GM19452 (cell line): ENCODE measurements around the gene CELF2.

Experiments used
- ATAC-seq: cut with Tn5 transposase; IDR thresholded peaks from one replicate; pipeline ENCODE4 v1.9.1; 2021; ENCODE audit not compliant: unreplicated experiment

The CELF2 gene

DNA sequence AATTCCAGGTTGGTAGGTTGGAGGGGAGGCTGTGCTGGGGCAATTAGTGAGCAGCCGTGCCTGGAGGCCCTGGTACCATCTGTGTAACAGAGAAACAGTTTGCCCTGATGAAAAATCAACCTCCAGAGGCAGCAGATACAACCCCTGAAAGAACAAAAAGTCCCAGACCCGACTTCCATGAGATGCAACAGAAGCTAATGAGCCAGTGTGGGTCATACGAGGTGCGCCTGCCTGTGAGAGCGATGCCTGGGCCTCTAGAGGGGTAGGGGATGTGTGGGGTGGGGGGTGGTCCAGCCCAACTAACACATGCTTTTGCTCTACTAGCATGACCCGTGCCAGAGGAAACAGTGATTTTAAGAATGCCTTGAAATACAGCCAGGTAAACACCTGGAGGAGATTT lies 39.3 kb downstream of the CELF2 start:
- ATAC-seq, result no peak

DNA sequence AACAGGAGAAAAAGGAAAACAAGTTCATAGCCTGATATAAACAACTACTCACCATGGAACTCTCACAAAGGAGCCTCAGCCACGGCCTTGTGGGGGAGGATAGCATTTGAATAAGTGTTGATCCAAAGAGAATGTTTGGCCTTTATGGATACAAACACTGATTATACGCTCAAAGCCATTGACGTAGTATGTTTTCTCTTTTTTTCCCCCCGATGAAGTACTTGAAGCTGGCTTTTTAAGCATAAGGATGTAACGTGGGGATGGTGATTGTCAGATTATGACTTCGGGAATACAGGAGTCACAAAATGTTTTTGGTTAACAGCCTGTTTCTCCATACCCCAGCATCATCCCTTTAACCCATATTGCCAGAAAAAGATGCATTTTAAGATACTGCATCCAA lies 39.8 kb downstream of the CELF2 start:
- no peak for ATAC-seq

DNA sequence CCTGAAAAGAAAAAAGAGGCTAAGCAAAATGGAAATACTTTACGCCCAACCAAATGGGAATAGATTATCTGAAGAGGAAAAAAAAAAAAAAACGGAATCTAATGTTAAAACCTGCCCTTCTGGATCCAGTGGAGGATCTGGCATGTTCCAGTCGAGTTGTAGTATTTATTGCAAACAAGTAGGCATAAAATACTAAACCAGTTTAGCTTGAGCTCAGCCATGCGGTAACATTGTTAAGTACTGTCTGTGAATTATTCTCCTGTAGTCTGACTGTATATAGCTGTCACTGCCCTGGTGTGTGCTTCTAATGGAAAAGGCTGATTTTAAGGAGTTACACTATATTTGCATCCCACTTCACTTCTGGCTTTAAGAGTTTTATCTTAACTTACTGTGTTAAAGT lies 40.3 kb downstream of the CELF2 start:
- ATAC-seq, result no peak

DNA sequence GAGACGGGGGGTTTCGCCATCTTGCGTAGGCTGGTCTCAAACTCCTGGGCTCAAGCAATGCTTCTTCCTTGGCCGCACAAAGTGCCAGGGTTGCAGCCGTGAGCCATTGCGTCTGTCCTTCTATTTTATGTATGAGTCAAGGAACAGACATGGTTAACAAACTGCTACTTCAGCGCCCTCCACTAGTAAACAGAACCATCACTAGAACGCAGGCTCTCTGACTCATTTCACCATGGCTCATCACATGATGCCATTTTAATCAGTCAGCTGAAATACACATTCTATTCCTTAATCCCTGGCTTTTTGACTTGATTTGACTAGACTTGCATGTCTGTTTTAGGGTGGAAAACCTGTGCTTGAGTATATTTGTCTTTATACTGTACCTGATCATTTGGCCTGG lies 41.3 kb downstream of the CELF2 start:
- no peak for ATAC-seq

DNA sequence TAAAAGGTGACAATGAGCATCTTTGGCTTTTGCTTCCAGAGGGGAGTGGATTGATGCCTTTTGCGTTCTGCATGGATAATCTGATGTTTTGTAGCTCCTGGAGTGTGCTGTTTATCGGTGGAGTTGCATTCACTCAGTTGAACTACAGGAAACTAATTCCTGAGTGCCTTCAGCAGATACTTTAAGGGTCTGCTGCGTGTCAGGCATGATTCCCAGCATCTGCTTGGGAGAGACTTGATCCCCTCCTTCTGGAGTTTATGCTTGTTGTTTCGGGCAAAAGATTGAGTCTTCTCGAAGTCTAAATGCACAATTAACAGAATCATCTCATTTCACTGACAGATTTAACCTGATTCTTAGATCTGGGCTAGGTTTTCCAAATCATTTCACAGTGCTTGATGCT lies 46.2 kb downstream of the CELF2 start:
- ATAC-seq, result no peak

DNA sequence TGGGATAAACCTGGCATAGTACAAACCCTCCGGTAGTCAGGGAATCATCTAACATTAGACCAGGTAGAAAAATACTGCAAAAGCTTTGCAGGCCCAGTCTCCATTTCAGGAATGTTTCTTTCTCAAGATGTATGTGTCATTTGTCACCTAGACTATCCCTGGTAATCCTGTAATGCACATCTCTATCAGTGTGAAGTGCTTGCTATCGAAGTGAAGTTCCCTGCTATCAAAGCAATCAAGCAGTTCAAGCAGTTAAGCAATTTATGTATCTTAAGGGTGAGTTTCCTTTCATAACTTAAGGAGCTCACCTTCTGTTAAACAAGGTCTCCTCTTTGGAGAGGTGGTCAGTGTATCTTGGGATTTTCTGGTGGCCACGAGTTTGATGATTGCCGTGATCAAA lies 47.2 kb downstream of the CELF2 start:
- ATAC-seq, result no peak

DNA sequence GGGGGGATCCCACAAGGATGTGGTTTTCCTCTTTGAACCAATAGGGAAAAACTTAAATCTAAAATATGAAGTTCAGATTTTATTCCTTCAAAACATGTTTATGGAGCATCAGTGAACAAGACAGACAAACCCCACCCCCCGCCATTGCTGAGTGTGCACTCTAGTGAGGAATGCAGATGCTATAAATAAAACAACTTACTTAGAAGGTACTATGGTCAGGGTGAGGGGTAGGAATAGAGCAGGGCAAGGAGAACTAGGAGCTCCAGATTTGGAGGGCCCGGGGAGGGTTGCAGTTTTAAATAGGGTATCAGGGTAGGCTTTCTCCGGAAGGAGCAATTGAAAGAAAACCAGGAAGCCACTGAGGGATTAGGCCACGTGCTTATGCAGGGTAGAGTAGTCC lies 47.9 kb downstream of the CELF2 start:
- ATAC-seq, result no peak

DNA sequence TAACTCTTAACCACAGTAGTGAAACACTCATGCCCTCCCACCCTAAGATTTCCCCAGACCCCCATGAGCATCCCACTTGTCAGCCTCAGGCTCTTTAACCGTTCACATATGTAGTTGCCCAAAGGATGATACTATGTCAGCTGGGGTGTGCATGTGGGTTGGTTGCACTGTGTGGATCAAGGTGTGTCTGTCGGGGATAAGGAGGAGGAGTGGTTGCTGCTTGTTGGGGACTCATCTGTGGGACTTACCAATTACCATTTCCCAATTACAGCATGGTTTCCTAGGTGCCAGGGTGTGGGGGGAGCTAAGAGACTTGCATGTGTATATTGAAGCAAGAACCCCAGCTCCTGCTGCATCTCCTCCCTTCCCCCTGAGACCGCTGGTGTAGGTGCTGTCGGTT lies 48.8 kb downstream of the CELF2 start:
- ATAC-seq, result no peak

DNA sequence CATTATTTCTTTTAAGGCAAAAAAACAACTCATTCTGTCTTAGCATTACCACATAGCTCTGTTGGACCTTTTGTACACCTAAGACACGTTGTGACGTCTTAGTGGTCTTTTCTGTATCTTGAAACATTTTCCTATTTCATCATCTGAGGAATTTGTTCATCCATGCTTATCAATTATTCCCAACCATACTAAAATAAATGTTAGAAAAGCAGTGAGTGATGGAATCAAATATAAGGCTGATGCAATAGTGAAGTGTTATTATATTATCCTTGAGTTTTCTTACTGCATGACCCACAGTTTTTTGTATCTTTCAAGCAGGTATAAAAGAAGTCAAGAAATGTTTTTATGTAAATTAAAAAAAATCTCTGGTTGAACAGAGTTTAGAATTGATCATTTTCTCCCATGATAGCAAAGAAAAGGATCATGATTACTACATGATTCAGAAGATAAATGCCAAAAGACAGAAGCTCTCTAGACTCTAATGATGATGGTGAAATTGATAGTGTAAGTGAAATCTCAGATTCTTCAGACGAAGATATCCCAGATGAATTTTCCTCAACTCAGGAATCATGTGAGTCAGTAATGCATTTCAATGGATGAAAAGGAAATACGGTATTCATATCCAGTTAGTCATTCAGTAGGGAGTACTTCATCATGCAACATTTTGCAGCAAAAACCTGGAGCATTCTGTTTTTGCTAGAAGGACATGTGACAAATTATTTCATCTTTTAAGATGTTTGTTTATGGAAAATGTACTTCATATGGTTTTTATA lies 51.4 kb downstream of the CELF2 start:
- ATAC-seq, result no peak

DNA sequence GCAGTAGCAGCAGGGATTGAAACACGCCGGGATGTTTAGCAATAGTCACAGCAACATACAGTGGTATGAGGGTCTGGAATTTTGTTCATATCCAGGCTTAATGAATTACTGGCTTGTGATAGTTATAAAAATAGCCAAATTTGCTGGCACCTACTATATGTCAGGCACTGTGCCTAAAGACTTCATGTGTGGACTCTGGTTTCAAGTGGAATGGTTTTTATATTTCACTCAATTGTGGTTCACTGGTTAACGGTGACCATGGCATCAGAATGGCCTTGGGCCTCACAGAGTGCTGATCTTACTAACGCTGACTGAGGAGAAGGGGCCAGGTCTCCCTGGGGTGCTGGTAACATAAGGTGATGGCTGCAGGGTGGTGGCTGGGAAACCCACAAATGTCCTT lies 55.7 kb downstream of the CELF2 start:
- no peak for ATAC-seq

DNA sequence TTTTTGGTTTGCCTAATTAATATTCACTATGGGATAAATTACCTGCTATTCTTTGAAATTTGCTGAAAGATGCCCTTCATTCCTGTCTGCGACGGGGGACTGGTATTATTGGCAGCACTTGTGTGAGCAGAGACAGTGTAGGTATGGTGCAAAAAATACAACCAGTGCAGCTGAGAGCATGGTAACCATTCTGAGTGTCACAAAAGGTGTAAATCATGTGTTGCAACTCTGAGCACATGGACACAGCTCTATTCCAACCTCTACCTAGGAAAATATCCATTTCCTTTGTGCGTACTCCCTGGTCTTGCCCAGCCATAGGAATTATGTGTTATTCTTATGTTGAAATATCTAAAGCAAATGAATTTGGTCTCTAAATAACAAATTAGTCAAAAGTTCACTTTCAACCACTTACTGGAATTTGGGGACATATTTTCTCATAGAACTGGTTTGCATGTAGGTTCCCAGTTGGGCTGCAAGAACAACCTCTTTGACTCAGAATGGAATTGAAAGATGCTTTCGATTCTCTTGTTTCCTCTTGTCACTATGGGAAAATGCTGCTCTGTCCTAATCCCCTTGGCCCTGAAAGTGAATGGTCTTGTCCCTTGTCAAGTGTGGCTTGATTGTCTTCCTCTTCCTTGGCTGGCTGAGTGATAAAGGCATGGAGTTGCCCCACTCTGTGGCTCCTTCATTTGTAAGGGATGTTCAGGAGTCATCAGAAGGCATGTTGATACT lies 57.0 kb downstream of the CELF2 start:
- peak; percentile 77 for ATAC-seq

DNA sequence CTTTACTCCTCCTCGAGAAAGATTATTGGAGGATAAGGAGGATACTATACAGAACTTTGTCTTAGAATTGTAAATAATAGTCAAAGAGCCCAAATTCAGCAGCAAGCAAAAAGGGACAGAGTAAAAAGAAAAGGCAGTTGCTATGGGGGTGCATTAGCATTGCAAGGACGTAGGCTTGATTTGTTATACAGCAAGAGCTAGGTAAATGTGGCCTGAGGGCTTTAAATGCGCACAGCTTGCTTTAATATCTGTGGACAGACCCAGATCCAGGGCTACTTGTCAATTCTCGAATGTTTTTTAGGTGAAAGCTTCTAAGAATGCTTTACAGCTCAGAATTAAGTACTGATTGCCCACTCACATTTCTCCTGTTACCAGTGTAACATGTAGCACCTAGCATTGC lies 58.5 kb downstream of the CELF2 start:
- no peak for ATAC-seq

DNA sequence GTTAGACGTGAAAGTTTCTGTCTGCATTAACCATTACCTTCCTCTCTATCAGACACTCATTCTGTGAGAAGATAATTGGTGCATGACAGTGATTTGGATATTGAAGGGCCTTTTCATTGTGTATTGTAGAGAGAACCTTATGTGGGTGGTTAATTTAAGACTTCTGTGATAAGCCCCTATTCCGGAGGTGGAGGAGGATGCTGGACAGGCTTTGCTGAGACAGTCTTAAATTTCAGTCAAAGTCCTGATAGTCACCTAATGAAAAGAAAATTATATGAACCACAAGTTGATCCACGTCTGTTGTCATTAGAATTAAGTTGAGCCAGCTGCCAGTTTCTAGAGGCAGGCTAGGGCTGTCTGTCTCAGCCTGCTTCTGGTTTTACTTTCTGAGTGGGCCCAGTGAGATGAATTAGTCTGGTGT lies 62.9 kb downstream of the CELF2 start:
- ATAC-seq, result no peak

DNA sequence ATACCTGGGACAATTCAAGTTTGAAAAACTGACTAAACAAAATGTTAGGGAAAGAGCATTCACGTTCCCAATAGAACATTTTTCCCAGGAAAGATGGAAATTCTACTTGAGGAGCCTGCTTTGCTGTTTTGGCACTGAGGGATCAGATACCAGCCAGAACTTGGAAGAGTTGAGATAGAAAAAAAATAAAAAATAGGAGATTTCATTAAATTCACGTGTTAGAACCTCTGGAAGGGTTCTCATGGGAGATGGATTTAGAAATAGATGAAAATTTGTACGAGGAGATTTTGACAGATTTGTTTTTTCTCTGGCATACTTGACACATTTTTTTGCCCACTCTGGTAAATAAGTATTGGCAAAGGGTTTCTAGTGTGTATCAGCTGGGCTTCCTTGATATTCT lies 63.7 kb downstream of the CELF2 start:
- no peak for ATAC-seq

DNA sequence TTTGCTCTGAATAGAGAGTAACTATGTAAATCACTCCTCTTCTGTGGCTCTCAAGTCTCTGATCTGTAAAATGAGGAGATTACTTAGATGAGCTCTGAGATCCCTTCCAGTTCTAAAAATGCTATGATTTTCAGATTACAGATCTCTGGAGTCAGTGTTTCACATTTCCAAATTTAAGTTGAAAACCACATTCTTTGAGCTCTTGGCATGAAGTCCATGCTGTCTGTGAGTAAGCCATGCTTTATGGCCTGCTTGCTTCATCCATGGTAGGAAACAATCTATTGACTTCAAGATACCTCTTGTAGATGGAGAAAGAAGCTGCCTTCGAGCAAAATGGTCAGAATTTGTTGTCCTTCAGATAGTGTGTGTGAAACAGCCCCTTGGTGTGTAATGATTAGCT lies 64.9 kb downstream of the CELF2 start:
- ATAC-seq, result no peak

DNA sequence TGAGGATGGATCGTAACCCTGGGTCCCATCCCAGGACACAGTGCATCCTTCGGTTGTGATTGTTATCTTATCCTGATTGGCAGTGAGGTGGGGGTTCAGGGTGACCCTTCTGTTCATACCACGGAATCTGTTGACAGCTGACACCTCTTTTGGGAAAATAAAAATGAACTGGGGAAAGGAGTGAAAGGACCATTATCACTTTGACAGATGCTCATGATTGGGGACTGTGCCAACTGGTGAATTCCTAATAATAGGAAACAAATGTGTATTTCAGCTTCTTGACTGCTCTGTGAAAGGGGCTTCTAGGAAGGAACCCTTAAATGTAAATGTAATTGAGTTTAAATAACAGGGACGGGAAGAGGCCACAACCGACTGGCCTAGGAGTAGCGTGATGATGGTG lies 65.4 kb downstream of the CELF2 start:
- ATAC-seq, result no peak

DNA sequence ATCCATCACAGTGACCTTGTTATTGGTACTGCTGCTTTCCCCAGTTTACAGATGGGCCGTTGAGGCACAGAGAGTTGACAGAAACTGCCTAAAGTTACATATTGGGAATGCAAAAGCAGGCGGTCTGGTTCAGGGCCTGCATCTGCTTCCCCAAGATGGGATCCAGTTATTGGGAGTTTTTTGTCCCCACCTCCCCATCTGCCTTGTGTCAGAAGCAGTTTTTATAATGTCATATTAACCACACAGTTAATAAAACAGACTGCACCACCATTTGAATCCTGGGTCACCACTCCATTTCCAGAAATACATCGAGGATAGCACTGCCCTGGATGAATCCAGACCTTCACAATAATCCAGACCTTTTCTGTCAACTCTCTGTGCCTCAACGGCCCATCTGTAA lies 67.9 kb downstream of the CELF2 start:
- no peak for ATAC-seq

DNA sequence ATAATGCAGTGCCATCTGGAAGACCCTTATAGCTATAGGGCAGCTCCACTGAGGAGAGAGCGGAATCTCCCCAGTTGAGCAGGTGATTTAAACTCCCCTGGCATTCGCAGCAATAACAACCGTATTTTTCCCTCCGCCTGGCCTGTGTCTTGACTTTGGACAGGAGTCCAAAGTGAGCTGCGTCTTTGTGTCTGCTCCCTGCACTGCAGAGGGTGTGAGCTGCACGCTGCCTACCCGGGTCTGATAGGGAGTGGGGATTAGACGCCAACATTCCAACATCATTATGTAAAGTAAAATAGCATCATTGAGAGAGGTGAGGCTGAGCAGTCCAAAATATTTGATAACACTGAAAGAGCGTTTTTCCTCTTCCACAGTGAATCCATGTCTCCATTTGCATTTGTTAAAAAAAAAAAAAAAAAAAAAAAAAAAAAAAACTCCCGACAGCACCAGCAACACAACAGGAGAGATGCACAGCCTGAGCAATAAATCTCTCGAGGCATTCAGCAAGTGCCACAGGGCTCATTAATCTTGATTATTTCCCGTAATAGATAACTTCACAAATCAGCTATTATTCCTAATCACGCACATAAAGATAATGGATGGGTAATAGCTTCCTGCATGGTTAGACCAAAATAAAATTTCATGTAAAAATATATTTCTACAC lies 68.6 kb downstream of the CELF2 start:
- no peak for ATAC-seq

DNA sequence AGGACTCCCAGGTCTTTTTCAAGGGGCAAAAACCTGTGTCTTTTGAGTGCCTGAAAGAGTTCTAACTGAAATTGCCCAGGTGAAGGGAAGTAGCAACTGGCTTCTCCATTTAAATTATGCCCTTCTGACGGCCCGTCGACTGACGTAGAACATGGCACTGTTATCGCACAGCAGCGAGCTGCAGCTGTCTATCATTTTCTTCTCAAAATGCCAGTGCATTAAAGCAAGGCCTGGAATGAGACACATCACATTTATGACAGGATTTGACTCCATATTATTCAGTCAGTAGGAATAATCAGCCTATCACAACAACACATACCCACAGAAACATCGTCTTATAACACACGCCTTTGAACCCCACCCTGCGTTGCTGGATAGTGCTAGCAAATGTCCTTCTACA lies 69.7 kb downstream of the CELF2 start:
- no peak for ATAC-seq

DNA sequence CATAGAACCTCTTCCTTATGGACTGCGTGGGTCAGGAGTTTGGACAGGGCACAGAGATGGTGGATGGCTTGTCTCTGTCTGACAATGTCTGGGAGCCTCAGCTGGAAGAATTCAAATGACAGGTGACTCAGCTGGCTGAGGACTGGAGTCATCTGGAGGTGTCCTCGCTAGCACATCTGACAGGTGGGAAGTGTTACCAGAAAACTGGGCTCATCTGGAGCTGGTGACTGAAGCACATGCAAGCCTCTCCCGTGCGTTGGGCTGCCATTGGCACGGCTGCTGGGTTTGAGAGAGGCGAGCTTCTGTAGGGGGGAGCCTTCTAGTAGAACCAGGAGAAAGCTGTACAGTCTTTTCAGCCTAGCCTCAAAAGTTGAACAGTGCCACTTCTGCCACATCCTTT lies 71.0 kb downstream of the CELF2 start:
- no peak for ATAC-seq

DNA sequence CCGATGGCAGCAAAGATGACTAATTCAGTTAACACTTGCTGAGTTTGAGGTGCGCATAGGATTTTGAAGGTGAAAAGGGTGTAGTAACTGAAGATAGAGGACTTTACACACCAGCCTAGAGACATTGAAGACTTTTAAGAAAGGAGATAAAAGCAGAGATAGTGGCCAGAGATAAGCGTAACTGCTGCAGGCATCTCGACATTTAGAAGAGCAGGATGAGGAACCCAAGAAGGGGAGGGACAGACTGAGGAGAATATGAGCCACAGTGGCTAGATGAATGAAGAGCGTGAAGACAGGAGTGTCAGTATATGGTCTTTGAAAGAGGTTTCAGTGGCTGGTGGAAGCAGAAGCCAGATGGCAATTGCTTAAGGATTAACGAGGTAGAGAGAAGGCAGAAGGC lies 71.6 kb downstream of the CELF2 start:
- ATAC-seq, result no peak

DNA sequence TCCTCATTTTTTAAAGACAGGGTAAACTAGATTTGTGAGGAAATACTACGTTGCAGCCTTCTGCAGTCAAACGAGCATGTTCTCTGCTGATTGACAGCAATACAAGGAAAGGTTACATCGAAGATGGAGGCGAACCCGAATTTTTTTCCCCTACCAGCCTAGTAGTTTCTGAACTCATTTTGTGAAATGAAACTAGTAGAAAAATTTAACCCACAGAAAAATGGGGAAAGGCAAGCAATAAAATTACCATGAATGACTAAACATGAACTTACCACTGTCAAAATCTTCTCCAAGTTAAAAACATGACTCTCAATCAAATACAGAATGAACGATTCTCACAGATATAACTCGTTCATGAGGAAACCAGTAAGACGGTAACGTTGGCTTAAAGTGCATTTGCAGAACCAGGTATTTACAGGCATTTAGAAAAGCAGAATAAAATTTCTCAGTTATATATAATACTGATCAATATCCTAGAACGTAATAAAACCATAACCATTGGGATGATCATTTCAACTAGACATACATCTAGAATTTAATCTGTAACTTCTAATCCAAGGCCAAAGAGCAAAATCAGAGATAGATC lies 73.9 kb downstream of the CELF2 start:
- no peak for ATAC-seq
